ENCODE measurements around the gene STK32C. TPM values are rescaled to one million over a fixed set of nuclear protein-coding genes. Genes with fewer than 3 reads are reported as not detected.

The STK32C gene
- polyA plus RNA-seq, 1 donor from 2014 or later = 23.2 TPM

GRCh38 chr10:132251928-132252327 is 55.8 kb downstream of the STK32C start:
- TF ChIP-seq SMC3 (conservative IDR thresholded peaks at IDR 0.05; ENCODE audit: poor library complexity) (no peak), EP300 (conservative IDR thresholded peaks at IDR 0.05; ENCODE audit: poor library complexity, severe bottlenecking) (no peak), REST (IDR thresholded peaks at IDR 0.05; ENCODE audit: borderline replicate concordance) (no peak), POLR2AphosphoS5 (IDR thresholded peaks at IDR 0.05) (no peak), TAF1 (IDR thresholded peaks at IDR 0.05; ENCODE audit: low read depth) (no peak), CTCF (IDR thresholded peaks at IDR 0.05; ENCODE audit: poor library complexity, severe bottlenecking) (no peak), EZH2 (IDR thresholded peaks at IDR 0.05; ENCODE audit: borderline replicate concordance, insufficient read depth, low read length, poor library complexity, severe bottlenecking) (no peak), RAD21 (conservative IDR thresholded peaks at IDR 0.05) (no peak)
- Histone ChIP-seq H3K4me2 (ENCODE audit: low read length) (no peak overlapping the region), H2AFZ (ENCODE audit: low read depth, low read length) (no peak overlapping the region), H3K27me3 (ENCODE audit: insufficient read depth, low read depth, low read length) (no peaks in the 10 kb centered on the region), H3K9me3 (ENCODE audit: low read length) (no peaks in the 10 kb centered on the region), H3K79me2 (replicated peaks; ENCODE audit: insufficient read depth, low read length) (no peaks in the 10 kb centered on the region), H3K36me3 (ENCODE audit: insufficient read depth, low read length) (no peaks in the 10 kb centered on the region), H4K20me1 (ENCODE audit: insufficient read depth) (no peaks in the 10 kb centered on the region), H3K27ac (ENCODE audit: low read length) (no peak overlapping the region), H3K9me2 (ENCODE audit: insufficient read depth, low read length) (no peaks in the 10 kb centered on the region), H3F3A (ENCODE audit: insufficient read depth, low read length, poor library complexity, severe bottlenecking) (no peaks in the 10 kb centered on the region), H3K4me3 (ENCODE audit: low read length) (no peak overlapping the region), H3K9ac (ENCODE audit: low read length) (no peak overlapping the region)

- no peaks in the 10 kb centered on the region for H3K27me3 ChIP-seq (ENCODE audit: insufficient read depth, low read depth, low read length)
- H4K20me1 ChIP-seq (ENCODE audit: insufficient read depth) = no peaks in the 10 kb centered on the region
- no peaks in the 10 kb centered on the region for H3F3A ChIP-seq (ENCODE audit: insufficient read depth, low read length, poor library complexity, severe bottlenecking)
- H3K4me3 ChIP-seq (ENCODE audit: low read length) = no peak overlapping the region
- H2AFZ ChIP-seq (ENCODE audit: low read depth, low read length) = no peak overlapping the region
- no peak overlapping the region for H3K4me2 ChIP-seq (ENCODE audit: low read length)
- no peaks in the 10 kb centered on the region for H3K9me2 ChIP-seq (ENCODE audit: insufficient read depth, low read length)
- no peak for TF ChIP-seq CTCF (IDR thresholded peaks at IDR 0.05; ENCODE audit: poor library complexity, severe bottlenecking)
- no peak for TF ChIP-seq TAF1 (IDR thresholded peaks at IDR 0.05; ENCODE audit: low read depth)
- H3K36me3 ChIP-seq (ENCODE audit: insufficient read depth, low read length) = no peaks in the 10 kb centered on the region
- H3K9ac ChIP-seq (ENCODE audit: low read length) = no peak overlapping the region
- no peaks in the 10 kb centered on the region for H3K79me2 ChIP-seq (replicated peaks; ENCODE audit: insufficient read depth, low read length)
- no peaks in the 10 kb centered on the region for H3K9me3 ChIP-seq (ENCODE audit: low read length)
- H3K27ac ChIP-seq (ENCODE audit: low read length) = no peak overlapping the region
Measured at GRCh38 chr10:132250481-132251475, 57.0 kb downstream of the STK32C start.

All from neural cell (in vitro differentiated cells).